H9 (cell line): Measurements from ENCODE around the gene FOXR1. TPM values are rescaled to one million over a fixed set of nuclear protein-coding genes. Genes with fewer than 3 reads are reported as not detected.

ENCODE experiments used
- DNase-seq: peaks from one replicate; pipeline ENCODE4 v3.0.0-alpha.2; 2017
- H2AFZ ChIP-seq: one replicate; pipeline ENCODE4 v1.6.1; 2013; ENCODE audit warnings: mild to moderate bottlenecking, low read length, control low read depth, moderate library complexity
- H2AK5ac ChIP-seq: 2 replicates; pipeline ENCODE4 v1.6.1; 2013; ENCODE audit warnings: low read length, control low read depth, mixed read lengths; ENCODE audit not compliant: insufficient read length
- H2BK120ac ChIP-seq: one replicate; pipeline ENCODE4 v1.6.1; 2013; ENCODE audit warnings: low read depth, mild to moderate bottlenecking, low read length, control low read depth, inconsistent platforms; ENCODE audit not compliant: poor library complexity, severe bottlenecking
- H2BK12ac ChIP-seq: 2 replicates; pipeline ENCODE4 v1.6.1; 2013; ENCODE audit warnings: low read length, control low read depth, mixed read lengths, low read depth; ENCODE audit not compliant: insufficient read length
- H2BK15ac ChIP-seq: 2 replicates; pipeline ENCODE4 v1.6.1; 2013; ENCODE audit warnings: low read depth, low read length, control low read depth
- H2BK20ac ChIP-seq: one replicate; pipeline ENCODE4 v1.6.1; 2013; ENCODE audit warnings: low read depth, mild to moderate bottlenecking, low read length, control low read depth, inconsistent platforms; ENCODE audit not compliant: poor library complexity, severe bottlenecking
- H2BK5ac ChIP-seq: 2 replicates; pipeline ENCODE4 v1.6.1; 2013; ENCODE audit warnings: low read length, control low read depth, mixed read lengths; ENCODE audit not compliant: insufficient read length
- H3K14ac ChIP-seq: 2 replicates; pipeline ENCODE4 v1.6.1; 2013; ENCODE audit warnings: low read length, control low read depth; ENCODE audit not compliant: insufficient read depth
- H3K18ac ChIP-seq: 2 replicates; pipeline ENCODE4 v1.6.1; 2013; ENCODE audit warnings: low read depth, mild to moderate bottlenecking, mixed read lengths, low read length, control low read depth; ENCODE audit not compliant: insufficient read length
- H3K23ac ChIP-seq: 2 replicates; pipeline ENCODE4 v1.6.1; 2013; ENCODE audit warnings: low read length, control low read depth, mixed read lengths, low read depth; ENCODE audit not compliant: insufficient read length
- H3K23me2 ChIP-seq: 2 replicates; pipeline ENCODE4 v1.6.1; 2013; ENCODE audit warnings: low read depth, mild to moderate bottlenecking, mixed read lengths, low read length, control low read depth; ENCODE audit not compliant: insufficient read length, poor library complexity, severe bottlenecking
- H3K27ac ChIP-seq: 2 replicates; pipeline ENCODE4 v1.5.1; 2013; ENCODE audit warnings: low read length, control low read depth, mixed read lengths, low read depth; ENCODE audit not compliant: insufficient read length
- H3K27me3 ChIP-seq: 2 replicates; pipeline ENCODE4 v1.6.1; 2013; ENCODE audit warnings: low read length, control low read depth, inconsistent platforms; ENCODE audit not compliant: insufficient read depth
- H3K4ac ChIP-seq: 2 replicates; pipeline ENCODE4 v1.6.1; 2013; ENCODE audit warnings: low read depth, mild to moderate bottlenecking, control low read depth, inconsistent platforms, low read length, moderate library complexity
- H3K4me1 ChIP-seq: 2 replicates; pipeline ENCODE4 v1.6.1; 2013; ENCODE audit warnings: low read length, control low read depth, inconsistent platforms; ENCODE audit not compliant: insufficient read depth
- H3K4me2 ChIP-seq: 2 replicates; pipeline ENCODE4 v1.6.1; 2013; ENCODE audit warnings: low read length, control low read depth, mixed read lengths; ENCODE audit not compliant: insufficient read length, insufficient read depth
- H3K56ac ChIP-seq: 2 replicates; pipeline ENCODE4 v1.6.1; 2013; ENCODE audit warnings: low read depth, mild to moderate bottlenecking, mixed read lengths, low read length, control low read depth; ENCODE audit not compliant: insufficient read length
- H3K79me1 ChIP-seq: 2 replicates; pipeline ENCODE4 v1.6.1; 2013; ENCODE audit warnings: low read depth, mild to moderate bottlenecking, moderate library complexity, low read length, control low read depth, inconsistent platforms; ENCODE audit not compliant: insufficient read depth, poor library complexity, severe bottlenecking
- H3K79me2 ChIP-seq: 2 replicates; pipeline ENCODE4 v1.6.1; 2013; ENCODE audit warnings: low read length, control low read depth, inconsistent platforms; ENCODE audit not compliant: insufficient read depth
- H3K9ac ChIP-seq: 2 replicates; pipeline ENCODE4 v1.6.1; 2013; ENCODE audit warnings: low read length, control low read depth, mixed read lengths; ENCODE audit not compliant: insufficient read length; ENCODE audit errors: extremely low read depth
- H3K9me3 ChIP-seq: one replicate; pipeline ENCODE4 v1.6.1; 2013; ENCODE audit warnings: low read depth, low read length, inconsistent platforms; ENCODE audit not compliant: control insufficient read depth
- H3T11ph ChIP-seq: one replicate; pipeline ENCODE4 v1.6.1; 2013; ENCODE audit warnings: mild to moderate bottlenecking, low read length, control low read depth, inconsistent platforms
- H4K20me1 ChIP-seq: one replicate; pipeline ENCODE4 v1.6.1; 2013; ENCODE audit not compliant: control insufficient read depth, insufficient read length, insufficient read depth
- H4K5ac ChIP-seq: 2 replicates; pipeline ENCODE4 v1.6.1; 2013; ENCODE audit warnings: low read depth, mild to moderate bottlenecking, mixed read lengths, low read length, control low read depth; ENCODE audit not compliant: insufficient read length
- H4K8ac ChIP-seq: replicated peaks from 2 replicates; pipeline ENCODE4 v1.6.1; 2013; ENCODE audit warnings: low read length, control low read depth, mixed read lengths, low read depth; ENCODE audit not compliant: insufficient read length
- H4K91ac ChIP-seq: 2 replicates; pipeline ENCODE4 v1.6.1; 2013; ENCODE audit warnings: low read depth, mild to moderate bottlenecking, moderate library complexity, mixed read lengths, low read length, control low read depth; ENCODE audit not compliant: insufficient read length
- H3K27ac Mint-ChIP-seq, 3 experiments: 2 replicates in 2 of 3; 3 replicates in 1 of 3; pipeline ENCODE4 v1.8.0; 2020 to 2021; ENCODE audit warnings: mixed read lengths in 3 of 3, mild to moderate bottlenecking in 1 of 3, moderate library complexity in 1 of 3
- H3K27me3 Mint-ChIP-seq: 2 replicates; pipeline ENCODE4 v1.8.0; 2021; ENCODE audit warnings: low read depth, mild to moderate bottlenecking, moderate library complexity, mixed read lengths
- H3K36me3 Mint-ChIP-seq, 3 experiments: 2 replicates in 2 of 3; 3 replicates in 1 of 3; pipeline ENCODE4 v1.8.0; 2020 to 2021; ENCODE audit warnings: low read depth in 3 of 3, mixed read lengths in 3 of 3; ENCODE audit not compliant: insufficient read depth in 1 of 3
- H3K4me1 Mint-ChIP-seq, 2 experiments: 2 replicates each; pipeline ENCODE4 v1.8.0; 2020; ENCODE audit warnings: mixed read lengths in 2 of 2
- H3K4me3 Mint-ChIP-seq, 2 experiments: 2 replicates in 1 of 2; 3 replicates in 1 of 2; pipeline ENCODE4 v1.8.0; 2020 to 2021; ENCODE audit warnings: mild to moderate bottlenecking in 2 of 2, mixed read lengths in 2 of 2, moderate library complexity in 1 of 2
- H3K9me3 Mint-ChIP-seq, 2 experiments: 2 replicates in 1 of 2; 3 replicates in 1 of 2; pipeline ENCODE4 v1.8.0; 2020; ENCODE audit warnings: mild to moderate bottlenecking in 2 of 2, mixed read lengths in 2 of 2, moderate library complexity in 1 of 2
- CTCF ChIP-seq: fragments of 200-600 bp; sonication (generic); conservative IDR thresholded peaks from 3 replicates; pipeline ENCODE4 v1.8.0; 2021; ENCODE audit warnings: antibody characterized with exemption, mild to moderate bottlenecking
- WGBS: extraction: QIAGEN DNeasy Blood & Tissue Kit; methylation state at CpG from one replicate; pipeline ENCODE4 v1.1.7; 2013; ENCODE audit warnings: missing lambda C conversion rate, low lambda C conversion rate, mixed read lengths; ENCODE audit not compliant: insufficient read length; ENCODE audit errors: extremely low coverage; 5-methylcytosine and 5-hydroxymethylcytosine counted together
- total RNA-seq: library from RNA; stranded (reverse); gene quantifications from 2 replicates; pipeline ENCODE4 v1.2.1, GENCODE V29; 2021

The FOXR1 gene
- total RNA-seq, 1 experiment from 2014 or later = not detected

GRCh38 chr11:119028346-119029068 lies 56.9 kb downstream of the FOXR1 start:
- H2BK120ac ChIP-seq = no peak overlapping the region
- no peak overlapping the region for H3K4ac ChIP-seq
- no peak overlapping the region for H4K8ac ChIP-seq
- Mint-ChIP-seq H3K27me3 (no peaks in the 10 kb centered on the region; the same call in 1 of the 2 replicates), H3K9me3 (no peaks in the 10 kb centered on the region), H3K36me3 (peaks cover 25 to 52% (median 50%) of the 10 kb centered on the region in 3 experiments), H3K4me3 (peak overlapping the region; percentile 79 to 83; a peak in 4 of 5 replicates), H3K27ac (peak overlapping the region; percentile 32 to 59 (median 44); a peak in 4 of 7 replicates), H3K4me1 (peaks cover 22 to 24% of the 10 kb centered on the region in 2 experiments)
- no CpG with 5 or more reads among the region's 9 CpGs for WGBS
- no peak overlapping the region for H3K23ac ChIP-seq
- no peaks in the 10 kb centered on the region for H3K27me3 ChIP-seq
- H3K9ac ChIP-seq = no peak overlapping the region
- H3K79me2 ChIP-seq = no peaks in the 10 kb centered on the region
- no peaks in the 10 kb centered on the region for H3K9me3 ChIP-seq
- peaks cover 3% of the 10 kb centered on the region for H3K79me1 ChIP-seq
- no peak overlapping the region for H2AK5ac ChIP-seq
- no peak overlapping the region for H2BK12ac ChIP-seq
- no peak overlapping the region for H3K56ac ChIP-seq
- H3K27ac ChIP-seq = no peak overlapping the region
- H4K91ac ChIP-seq = no peak overlapping the region
- H3K4me2 ChIP-seq = no peak overlapping the region
- no peak overlapping the region for H3K14ac ChIP-seq
- H3K23me2 ChIP-seq = peaks cover 14% of the 10 kb centered on the region
- H4K20me1 ChIP-seq = no peaks in the 10 kb centered on the region
- H2BK5ac ChIP-seq = no peak overlapping the region
- DNase-seq = no peak
- no peak overlapping the region for H4K5ac ChIP-seq
- no peak overlapping the region for H3K18ac ChIP-seq
- TF ChIP-seq CTCF = no peak
- peaks cover 8% of the 10 kb centered on the region; the same call in 1 of the 2 replicates for H3K4me1 ChIP-seq
- H3T11ph ChIP-seq = no peak overlapping the region
- no peak overlapping the region for H2BK20ac ChIP-seq
- no peak overlapping the region for H2AFZ ChIP-seq
- no peak overlapping the region for H2BK15ac ChIP-seq
